Cardiac muscle cell (in vitro differentiated cells and primary cell): Measurements from ENCODE around the gene ALK. TPM values are rescaled to one million over a fixed set of nuclear protein-coding genes. Genes with fewer than 3 reads are reported as not detected.

Source experiments
- DNase-seq, 2 donors: peaks; one replicate each; pipeline versions ENCODE4 v3.0.0 to v3.0.0-alpha.2; 2010 to 2017; ENCODE audit warnings: low read depth in 1 of 2, low spot score in 1 of 2
- H3K27ac ChIP-seq: fragments of 200-600 bp; sonication (generic); 2 replicates; pipeline ENCODE4 v1.5.1; 2016
- H3K27me3 ChIP-seq: fragments of 200-600 bp; sonication (generic); 2 replicates; pipeline ENCODE4 v1.6.0; 2016; ENCODE audit warnings: control low read depth
- H3K36me3 ChIP-seq: fragments of 200-600 bp; sonication (generic); 2 replicates; pipeline ENCODE4 v1.5.1; 2016; ENCODE audit warnings: control low read depth
- H3K4me1 ChIP-seq: fragments of 200-600 bp; sonication (generic); 2 replicates; pipeline ENCODE4 v1.8.1; 2017; ENCODE audit warnings: low read depth, mild to moderate bottlenecking, mixed run types
- H3K4me3 ChIP-seq: fragments of 200-600 bp; sonication (generic); 2 replicates; pipeline ENCODE4 v1.5.1; 2016; ENCODE audit warnings: mild to moderate bottlenecking
- H3K9me3 ChIP-seq: fragments of 200-600 bp; sonication (generic); 2 replicates; pipeline ENCODE4 v1.5.1; 2017; ENCODE audit warnings: low read depth, mild to moderate bottlenecking, control low read depth
- CTCF ChIP-seq: IDR thresholded peaks from 2 replicates; pipeline ENCODE4 v1.5.1; 2012; ENCODE audit warnings: low read depth, mild to moderate bottlenecking, low read length
- polyA plus RNA-seq: library from polyadenylated mRNA; unstranded; fragments of >200 nt; fragmentation: Nextera tagmentation; extraction: Ambion mirVana; gene quantifications from 2 replicates; pipeline ENCODE4 v1.2.1, GENCODE V29; 2016
- total RNA-seq: library from RNA; depleted of rRNA; stranded (reverse); fragments of >200 nt; gene quantifications from 2 replicates; pipeline ENCODE4 v1.2.3, GENCODE V29; 2016

The ALK gene
- total and polyA plus RNA-seq, 2 experiments from 2014 or later: 1.8 to 4.3 TPM

- Histone ChIP-seq H3K4me3 (no peak overlapping the region), H3K9me3 (no peaks in the 10 kb centered on the region), H3K27me3 (no peaks in the 10 kb centered on the region), H3K4me1 (peaks cover 10% of the 10 kb centered on the region), H3K36me3 (no peaks in the 10 kb centered on the region), H3K27ac (no peak overlapping the region)
- DNase-seq: no peak
- TF ChIP-seq CTCF: no peak
Measured at GRCh38 chr2:29952973-29953372, 31.6 kb upstream of the ALK start.

- H3K27ac ChIP-seq: no peak overlapping the region
- H3K4me3 ChIP-seq: no peak overlapping the region
- no peaks in the 10 kb centered on the region for H3K9me3 ChIP-seq
- DNase-seq: peak in 1 of 2 donors; percentile 29
- no peaks in the 10 kb centered on the region for H3K36me3 ChIP-seq
- no peak for TF ChIP-seq CTCF
- no peaks in the 10 kb centered on the region for H3K27me3 ChIP-seq
- H3K4me1 ChIP-seq: peaks cover 10% of the 10 kb centered on the region
Measured at GRCh38 chr2:29951576-29951975, 30.2 kb upstream of the ALK start.

GRCh38 chr2:29950481-29950880, 29.1 kb upstream of the ALK start:
- Histone ChIP-seq H3K36me3 (no peaks in the 10 kb centered on the region), H3K9me3 (no peaks in the 10 kb centered on the region), H3K4me3 (no peak overlapping the region), H3K27me3 (no peaks in the 10 kb centered on the region), H3K27ac (no peak overlapping the region), H3K4me1 (peaks cover 10% of the 10 kb centered on the region)
- TF ChIP-seq CTCF: no peak
- no peak for DNase-seq

- Histone ChIP-seq H3K4me3 (no peak overlapping the region), H3K9me3 (no peaks in the 10 kb centered on the region), H3K4me1 (peaks cover 10% of the 10 kb centered on the region), H3K36me3 (no peaks in the 10 kb centered on the region), H3K27me3 (no peaks in the 10 kb centered on the region), H3K27ac (no peak overlapping the region)
- no peak for TF ChIP-seq CTCF
- no peak for DNase-seq
Measured at GRCh38 chr2:29949042-29949441, 27.7 kb upstream of the ALK start.

- TF ChIP-seq CTCF: no peak
- Histone ChIP-seq H3K4me3 (no peak overlapping the region), H3K27me3 (no peaks in the 10 kb centered on the region), H3K27ac (no peak overlapping the region), H3K9me3 (no peaks in the 10 kb centered on the region), H3K36me3 (no peaks in the 10 kb centered on the region), H3K4me1 (peaks cover 3% of the 10 kb centered on the region)
- DNase-seq: no peak
Measured at GRCh38 chr2:29946505-29946904, 25.1 kb upstream of the ALK start.

- Histone ChIP-seq H3K36me3 (no peaks in the 10 kb centered on the region), H3K4me3 (no peak overlapping the region), H3K9me3 (no peaks in the 10 kb centered on the region), H3K27ac (no peak overlapping the region), H3K27me3 (no peaks in the 10 kb centered on the region), H3K4me1 (no peaks in the 10 kb centered on the region)
- no peak for TF ChIP-seq CTCF
- DNase-seq: no peak
Measured at GRCh38 chr2:29942711-29943110, 21.3 kb upstream of the ALK start.
